Loucy (cell line): ENCODE data around the gene PTPRT.

Source experiments
- EZH2phosphoT487 ChIP-seq: fragments of 200-600 bp; IDR thresholded peaks from 2 replicates; pipeline ENCODE4 v1.6.1; 2018; ENCODE audit warnings: antibody characterized with exemption, mild to moderate bottlenecking, moderate library complexity, borderline replicate concordance
- TF ChIP-seq, protein P1 (sequence below): fragments of 200-600 bp; sonication (generic); conservative IDR thresholded peaks from 2 replicates; pipeline ENCODE4 v1.5.1; 2014; ENCODE audit warnings: mild to moderate bottlenecking, antibody characterized with exemption, low read length

DNA sequence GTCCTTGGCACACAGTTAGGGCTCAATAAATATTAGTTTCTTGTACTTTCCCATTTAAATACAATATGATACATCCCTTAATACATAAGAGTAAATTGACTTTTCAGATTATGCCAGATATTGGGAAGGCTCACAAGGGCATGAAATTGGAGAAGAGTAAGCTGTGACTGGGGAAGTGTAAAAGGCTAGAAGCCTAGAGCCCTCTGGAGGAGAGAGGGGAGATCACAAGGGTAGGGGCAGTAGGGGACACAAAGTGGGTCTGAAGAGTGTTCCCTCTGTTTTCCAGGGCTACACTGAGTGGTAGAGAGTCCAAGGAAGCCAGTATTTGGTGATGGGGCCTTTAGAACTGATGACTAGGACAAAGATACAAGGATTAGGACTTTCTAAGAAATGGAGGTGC lies 1008.6 kb downstream of the PTPRT start:
- TF ChIP-seq, protein P1, sequence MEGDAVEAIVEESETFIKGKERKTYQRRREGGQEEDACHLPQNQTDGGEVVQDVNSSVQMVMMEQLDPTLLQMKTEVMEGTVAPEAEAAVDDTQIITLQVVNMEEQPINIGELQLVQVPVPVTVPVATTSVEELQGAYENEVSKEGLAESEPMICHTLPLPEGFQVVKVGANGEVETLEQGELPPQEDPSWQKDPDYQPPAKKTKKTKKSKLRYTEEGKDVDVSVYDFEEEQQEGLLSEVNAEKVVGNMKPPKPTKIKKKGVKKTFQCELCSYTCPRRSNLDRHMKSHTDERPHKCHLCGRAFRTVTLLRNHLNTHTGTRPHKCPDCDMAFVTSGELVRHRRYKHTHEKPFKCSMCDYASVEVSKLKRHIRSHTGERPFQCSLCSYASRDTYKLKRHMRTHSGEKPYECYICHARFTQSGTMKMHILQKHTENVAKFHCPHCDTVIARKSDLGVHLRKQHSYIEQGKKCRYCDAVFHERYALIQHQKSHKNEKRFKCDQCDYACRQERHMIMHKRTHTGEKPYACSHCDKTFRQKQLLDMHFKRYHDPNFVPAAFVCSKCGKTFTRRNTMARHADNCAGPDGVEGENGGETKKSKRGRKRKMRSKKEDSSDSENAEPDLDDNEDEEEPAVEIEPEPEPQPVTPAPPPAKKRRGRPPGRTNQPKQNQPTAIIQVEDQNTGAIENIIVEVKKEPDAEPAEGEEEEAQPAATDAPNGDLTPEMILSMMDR = no peak
- no peak for TF ChIP-seq EZH2phosphoT487
